Bronchial epithelial cell (primary cell): ENCODE measurements around the gene ALDH1A1. TPM values are rescaled to one million over a fixed set of nuclear protein-coding genes. Genes with fewer than 3 reads are reported as not detected.

ENCODE experiments used
- DNase-seq: peaks from one replicate; pipeline ENCODE4 v3.0.0-alpha.2; 2010; ENCODE audit warnings: low read depth
- FAIRE-seq: peaks from 2 replicates; lab custom pipeline; 2011; peaks lifted over from hg19 to GRCh38; lab: Jason Lieb, UNC
- H3K27me3 ChIP-seq: 2 replicates; pipeline ENCODE4 v1.5.1; 2011; ENCODE audit warnings: low read length; ENCODE audit not compliant: control insufficient read depth, insufficient read depth
- H3K36me3 ChIP-seq: 2 replicates; pipeline ENCODE4 v1.5.1; 2011; ENCODE audit warnings: low read length; ENCODE audit not compliant: control insufficient read depth, insufficient read depth
- H3K4me3 ChIP-seq: 2 replicates; pipeline ENCODE4 v1.5.1; 2011; ENCODE audit warnings: mild to moderate bottlenecking, low read depth, low read length, control low read depth
- total RNA-seq: library from RNA; depleted of rRNA; stranded (reverse); fragments of >200 nt; gene quantifications from 2 replicates; pipeline ENCODE4 v1.2.1, GENCODE V29; 2014
- TF ChIP-seq, protein P1 (sequence below): IDR thresholded peaks from 2 replicates; pipeline ENCODE4 v1.5.1; 2011; ENCODE audit warnings: mild to moderate bottlenecking, moderate library complexity, low read length, control low read depth, inconsistent platforms; ENCODE audit not compliant: insufficient read depth, severe bottlenecking

Gene ALDH1A1
- total RNA-seq, 1 donor from 2014 or later = 5.0 TPM

DNA sequence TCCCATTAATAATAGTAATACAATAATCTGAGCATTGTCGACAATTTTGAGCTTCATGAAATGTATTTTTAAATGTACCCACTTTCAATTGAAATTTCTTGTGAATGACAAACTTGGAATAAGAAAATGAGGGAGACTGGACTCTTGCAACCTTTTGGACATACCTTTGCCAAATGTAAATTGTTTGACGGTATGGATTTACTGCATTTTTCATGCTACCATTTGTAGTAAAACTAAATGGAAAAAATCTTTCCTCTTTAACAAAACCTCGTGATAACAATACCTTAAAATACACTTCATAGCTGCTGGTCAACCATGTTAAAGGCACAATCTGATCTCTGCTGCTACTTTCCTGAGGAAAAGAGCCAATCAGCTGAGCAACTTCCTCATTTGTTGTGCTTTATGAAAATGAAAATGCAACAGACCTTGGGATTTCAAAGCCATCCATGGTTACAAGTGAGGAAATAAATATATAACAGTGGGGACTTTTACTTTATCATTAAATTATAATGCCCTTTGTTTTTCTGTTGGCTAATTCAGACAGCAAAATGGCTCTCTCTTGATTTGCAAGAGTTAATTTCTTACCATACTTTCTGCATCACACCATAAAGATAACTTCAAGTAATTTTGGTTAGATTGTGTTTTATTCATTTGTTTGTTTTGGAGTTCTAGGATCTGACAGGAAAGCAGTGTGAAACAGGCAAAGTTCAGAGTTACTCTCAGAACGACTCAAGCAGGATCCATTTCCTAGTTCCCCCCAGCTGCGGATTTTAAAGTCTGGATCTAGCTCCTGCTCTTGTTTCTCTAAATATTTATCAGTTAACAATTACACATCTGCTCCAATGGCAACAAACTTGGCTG is 1.1 kb downstream of the ALDH1A1 start:
- no peak overlapping the region for H3K4me3 ChIP-seq
- H3K27me3 ChIP-seq = no peaks in the 10 kb centered on the region
- FAIRE-seq (no peak), DNase-seq (no peak)
- TF ChIP-seq, protein P1, sequence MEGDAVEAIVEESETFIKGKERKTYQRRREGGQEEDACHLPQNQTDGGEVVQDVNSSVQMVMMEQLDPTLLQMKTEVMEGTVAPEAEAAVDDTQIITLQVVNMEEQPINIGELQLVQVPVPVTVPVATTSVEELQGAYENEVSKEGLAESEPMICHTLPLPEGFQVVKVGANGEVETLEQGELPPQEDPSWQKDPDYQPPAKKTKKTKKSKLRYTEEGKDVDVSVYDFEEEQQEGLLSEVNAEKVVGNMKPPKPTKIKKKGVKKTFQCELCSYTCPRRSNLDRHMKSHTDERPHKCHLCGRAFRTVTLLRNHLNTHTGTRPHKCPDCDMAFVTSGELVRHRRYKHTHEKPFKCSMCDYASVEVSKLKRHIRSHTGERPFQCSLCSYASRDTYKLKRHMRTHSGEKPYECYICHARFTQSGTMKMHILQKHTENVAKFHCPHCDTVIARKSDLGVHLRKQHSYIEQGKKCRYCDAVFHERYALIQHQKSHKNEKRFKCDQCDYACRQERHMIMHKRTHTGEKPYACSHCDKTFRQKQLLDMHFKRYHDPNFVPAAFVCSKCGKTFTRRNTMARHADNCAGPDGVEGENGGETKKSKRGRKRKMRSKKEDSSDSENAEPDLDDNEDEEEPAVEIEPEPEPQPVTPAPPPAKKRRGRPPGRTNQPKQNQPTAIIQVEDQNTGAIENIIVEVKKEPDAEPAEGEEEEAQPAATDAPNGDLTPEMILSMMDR = no peak
- H3K36me3 ChIP-seq = no peaks in the 10 kb centered on the region

DNA sequence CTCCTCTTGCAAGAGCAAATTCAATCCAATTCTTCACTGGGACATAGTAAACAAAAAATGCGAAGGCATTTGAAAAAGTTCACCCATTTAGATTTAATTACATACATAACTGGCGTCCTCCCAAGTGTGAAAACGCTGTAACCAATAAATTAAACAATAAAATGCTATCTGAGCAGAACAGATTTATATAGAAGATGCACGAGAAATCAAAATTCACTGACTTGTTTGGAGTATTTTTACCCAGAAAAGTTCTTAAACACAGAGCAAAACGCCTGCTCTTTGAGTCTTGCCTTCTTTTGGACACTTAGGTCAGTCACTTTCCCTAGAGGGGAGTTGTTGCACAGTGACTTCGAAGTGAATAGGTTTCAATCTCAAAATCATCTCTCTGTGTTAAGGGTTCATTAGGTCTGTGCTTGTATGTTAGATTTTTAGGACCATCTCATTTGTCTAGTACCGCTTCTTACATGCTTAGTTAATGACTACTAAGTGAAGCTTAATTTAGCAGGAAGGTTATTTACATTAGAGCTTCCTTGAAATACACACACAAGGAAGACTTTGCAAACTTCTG is 1.9 kb downstream of the ALDH1A1 start:
- Histone ChIP-seq H3K4me3 (no peak overlapping the region), H3K27me3 (no peaks in the 10 kb centered on the region), H3K36me3 (no peaks in the 10 kb centered on the region)
- DNase-seq = no peak
- TF ChIP-seq, protein P1 = no peak
- no peak for FAIRE-seq

DNA sequence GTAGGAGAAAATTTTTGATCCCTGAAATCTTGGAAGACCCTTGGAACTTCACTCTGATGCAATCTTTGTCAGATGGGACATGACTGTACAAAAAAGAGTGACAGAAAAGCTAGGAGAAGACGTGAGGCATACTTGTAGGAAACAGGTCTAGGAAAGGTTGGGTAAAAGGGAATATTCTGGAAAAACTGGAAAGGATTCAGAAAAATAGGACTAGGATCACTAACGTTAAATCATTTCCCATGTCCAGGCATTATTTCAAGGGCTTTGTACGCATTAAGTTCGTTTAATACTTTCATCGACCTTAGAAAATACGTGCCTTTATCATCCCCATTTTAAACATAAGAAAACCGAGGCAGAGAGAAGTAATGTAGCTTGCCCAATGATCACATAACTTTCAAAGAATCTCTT is 2.9 kb downstream of the ALDH1A1 start:
- no peak for DNase-seq
- no peak for FAIRE-seq
- no peak overlapping the region for H3K4me3 ChIP-seq
- H3K27me3 ChIP-seq = no peaks in the 10 kb centered on the region
- TF ChIP-seq, protein P1 = no peak
- H3K36me3 ChIP-seq = no peaks in the 10 kb centered on the region

DNA sequence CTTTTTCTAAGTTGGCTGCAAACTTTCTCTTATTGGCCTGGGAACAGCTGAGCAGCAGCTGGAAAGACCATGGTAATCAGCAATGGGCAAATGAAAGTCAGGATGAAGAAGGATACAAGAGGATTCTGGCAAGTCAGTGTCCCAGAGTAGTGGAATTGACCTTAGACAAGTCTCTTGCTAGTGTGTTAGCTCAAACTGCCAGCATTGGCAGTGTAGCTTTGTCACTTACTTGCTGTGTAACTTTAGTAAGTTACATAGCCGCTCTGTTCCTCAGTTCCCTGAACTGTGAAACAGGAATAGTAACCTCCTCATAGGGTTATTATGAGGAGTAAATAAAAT is 3.6 kb downstream of the ALDH1A1 start:
- no peaks in the 10 kb centered on the region for H3K27me3 ChIP-seq
- no peak for FAIRE-seq
- no peak overlapping the region for H3K4me3 ChIP-seq
- DNase-seq = no peak
- TF ChIP-seq, protein P1 = no peak
- H3K36me3 ChIP-seq = no peaks in the 10 kb centered on the region

DNA sequence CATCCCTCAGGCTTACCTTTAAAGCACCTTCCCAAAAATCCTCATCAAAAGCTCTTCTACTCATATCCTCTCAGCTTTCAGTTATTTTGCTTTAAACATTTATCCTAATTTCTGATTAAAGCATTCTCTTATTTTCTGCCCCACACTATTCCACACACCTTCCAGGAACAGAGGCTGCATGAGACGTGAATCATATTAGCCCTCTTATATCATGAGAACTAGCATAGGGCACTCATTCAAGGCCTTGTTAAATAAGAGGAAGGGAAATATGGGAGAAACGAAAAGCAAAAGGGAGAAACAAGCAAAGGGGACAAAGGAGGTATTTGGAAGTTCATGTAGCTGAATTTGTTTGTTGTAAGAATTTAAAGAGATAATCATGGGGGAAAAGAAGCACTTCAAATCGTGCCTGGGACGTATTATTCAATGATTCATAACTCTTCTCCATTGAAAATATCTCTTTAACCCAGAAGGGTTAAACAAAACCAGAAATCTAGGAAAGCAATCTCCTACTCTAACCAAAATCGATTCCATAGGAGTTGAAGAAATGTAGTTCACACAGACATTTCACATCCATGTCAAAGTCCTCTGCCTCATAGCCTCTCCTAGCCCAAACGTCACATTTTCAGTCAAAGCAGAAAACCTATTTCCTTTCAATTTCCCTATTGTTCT is 4.1 kb downstream of the ALDH1A1 start:
- TF ChIP-seq, protein P1 = no peak
- no peak overlapping the region for H3K4me3 ChIP-seq
- DNase-seq = no peak
- H3K36me3 ChIP-seq = no peaks in the 10 kb centered on the region
- H3K27me3 ChIP-seq = no peaks in the 10 kb centered on the region
- no peak for FAIRE-seq
